ENCODE measurements around the gene CEPT1.

The CEPT1 gene

DNA sequence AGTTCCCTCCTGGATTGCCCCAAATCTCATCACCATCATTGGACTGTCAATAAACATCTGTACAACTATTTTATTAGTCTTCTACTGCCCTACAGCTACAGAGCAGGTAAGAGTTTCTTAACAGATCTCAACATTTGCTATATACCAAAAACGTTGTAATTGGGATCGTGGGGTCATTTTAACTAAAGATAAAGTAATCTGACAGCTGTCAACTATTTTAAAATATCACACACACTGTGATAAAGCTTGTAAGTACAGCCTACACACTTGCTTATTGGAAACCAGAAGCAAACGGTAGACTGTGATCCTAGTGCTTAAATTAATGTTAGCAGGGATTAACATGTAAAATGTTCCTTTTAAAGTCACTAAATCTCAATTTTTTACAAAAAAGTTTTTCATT lies 7.9 kb downstream of the CEPT1 start:
- DNase-seq = no peak

DNA sequence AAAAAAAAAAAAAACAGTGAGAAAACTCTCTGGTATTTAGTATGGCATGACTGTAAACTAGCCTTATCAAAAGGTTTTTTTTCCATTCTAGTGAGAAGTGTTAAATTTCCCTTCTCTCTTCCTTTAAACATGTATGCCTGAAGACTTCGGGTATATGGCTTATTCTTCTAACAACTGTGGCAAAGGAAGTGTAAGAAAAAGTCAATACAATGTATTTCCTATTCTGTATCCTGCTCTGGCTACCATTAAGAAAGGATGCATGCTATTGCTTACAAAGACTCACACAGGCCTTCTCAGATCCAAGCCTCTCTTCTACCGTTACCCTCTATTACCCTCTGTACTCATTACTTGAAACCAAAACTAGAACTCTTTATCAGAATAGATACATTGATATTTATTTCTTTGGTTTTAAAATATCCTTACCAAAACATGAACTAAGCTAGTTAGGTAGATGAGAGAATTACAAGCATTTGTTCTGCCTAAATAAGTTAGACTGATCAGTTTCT lies 8.4 kb downstream of the CEPT1 start:
- no peak for DNase-seq

DNA sequence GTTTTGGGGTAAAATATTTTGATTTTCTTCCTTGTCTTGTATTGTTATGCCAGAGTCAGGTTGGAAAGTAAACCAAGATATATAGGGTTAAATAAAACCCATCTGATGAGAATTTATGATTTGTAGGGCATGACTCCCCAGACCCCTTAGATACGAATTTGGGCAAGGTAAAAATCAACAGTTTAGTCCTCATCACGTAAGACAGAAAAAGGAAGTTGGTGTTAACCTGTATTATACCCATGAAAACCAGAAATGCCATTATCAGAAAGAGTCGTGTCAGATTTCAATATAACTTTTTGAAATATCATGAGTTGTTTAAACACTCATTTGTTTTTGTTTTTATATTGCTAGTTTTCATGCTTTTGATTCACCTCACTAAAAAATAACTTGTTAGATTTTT lies 11.8 kb downstream of the CEPT1 start:
- no peak for DNase-seq

DNA sequence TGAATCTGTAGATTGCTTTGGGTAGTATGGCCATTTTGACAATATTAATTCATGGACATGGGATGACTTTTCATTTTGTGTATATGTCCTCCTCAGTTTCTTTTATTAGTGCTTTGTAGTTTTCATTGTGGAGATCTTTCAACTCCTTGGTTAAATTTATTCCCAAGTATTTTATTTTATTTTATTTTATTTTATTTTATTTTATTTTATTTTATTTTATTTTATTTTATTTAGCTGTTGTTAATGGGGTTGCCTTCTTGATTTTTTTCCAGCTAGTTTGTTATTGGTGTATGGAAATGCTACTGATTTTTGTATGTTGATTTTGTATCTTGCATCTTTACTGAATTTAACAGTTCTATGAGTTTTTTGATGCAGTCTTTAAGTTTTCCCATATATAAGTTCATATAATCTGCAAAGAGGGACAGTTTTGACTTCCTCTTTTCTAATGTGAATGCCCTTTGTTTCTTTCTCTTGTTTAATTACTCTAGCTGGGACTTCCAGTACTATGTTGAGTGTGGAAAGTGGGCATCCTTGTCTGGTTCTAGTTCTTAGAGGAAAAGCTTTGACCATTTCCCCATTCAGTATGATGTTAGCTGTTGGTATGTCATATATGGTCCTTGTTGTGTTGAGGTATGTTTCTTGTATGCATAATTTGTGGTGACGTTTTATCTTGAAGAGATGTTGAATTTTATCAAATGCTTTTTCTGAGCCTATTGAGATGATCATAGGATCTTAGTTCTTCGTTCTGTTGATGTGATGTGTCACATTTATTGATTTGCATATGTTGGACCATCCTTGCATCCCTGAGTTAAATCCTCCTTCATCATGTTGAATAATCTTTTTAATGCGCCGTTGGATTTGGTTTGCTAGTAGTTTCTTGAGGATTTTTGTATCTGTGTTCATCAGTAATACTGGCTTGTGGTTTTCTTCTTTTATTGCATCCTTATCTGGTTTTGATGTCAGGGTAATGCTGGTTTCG lies 14.3 kb downstream of the CEPT1 start:
- no peak for DNase-seq

DNA sequence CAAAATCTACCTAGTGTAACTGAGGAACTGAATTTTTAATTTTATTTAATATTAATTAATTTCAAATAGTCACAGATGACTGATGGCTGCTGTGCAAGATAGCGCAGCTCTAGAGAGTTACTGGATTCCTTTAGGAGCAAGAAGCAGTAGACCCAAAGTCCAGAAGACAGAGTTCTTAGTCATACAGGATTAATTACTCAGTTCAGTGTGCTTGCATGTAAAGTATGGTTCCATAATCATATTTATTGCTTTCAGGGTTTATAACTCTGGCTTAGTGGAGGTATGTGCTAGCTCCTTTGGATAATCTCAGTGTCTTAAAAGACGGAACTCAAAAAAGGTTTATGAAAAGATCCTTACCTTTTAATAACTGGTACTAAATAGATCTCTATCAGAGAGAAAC lies 17.4 kb downstream of the CEPT1 start:
- DNase-seq = no peak

DNA sequence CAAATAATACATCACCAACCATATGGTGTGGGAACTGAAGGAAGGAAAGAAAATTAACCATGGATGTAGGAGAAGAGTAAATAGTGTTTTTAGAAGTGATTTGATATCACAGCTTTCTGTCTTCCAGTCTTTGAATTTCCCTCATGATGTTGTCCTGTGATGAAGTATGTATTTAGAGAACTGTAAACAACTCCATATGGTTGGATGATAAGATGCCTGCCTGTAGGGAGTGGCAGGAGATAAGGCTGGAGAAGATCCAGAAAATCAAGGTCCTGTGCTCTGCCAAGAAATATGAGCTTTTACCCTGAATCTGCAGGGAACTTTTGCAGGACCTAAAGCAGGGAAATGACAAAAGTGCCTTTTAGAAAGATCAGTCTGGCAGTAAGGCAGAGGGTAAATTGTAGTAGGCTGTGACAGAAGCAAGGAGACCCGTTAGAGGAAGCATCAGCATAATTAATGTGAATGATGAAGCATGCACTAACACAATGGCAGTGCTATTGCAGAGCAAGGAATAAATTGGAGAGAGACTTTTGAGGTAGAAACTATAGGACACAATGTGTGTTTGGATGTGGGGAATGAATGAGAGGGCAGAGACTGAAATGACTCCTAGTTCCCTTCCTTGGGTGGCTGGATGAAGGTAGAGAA lies 21.9 kb downstream of the CEPT1 start:
- no peak for DNase-seq

DNA sequence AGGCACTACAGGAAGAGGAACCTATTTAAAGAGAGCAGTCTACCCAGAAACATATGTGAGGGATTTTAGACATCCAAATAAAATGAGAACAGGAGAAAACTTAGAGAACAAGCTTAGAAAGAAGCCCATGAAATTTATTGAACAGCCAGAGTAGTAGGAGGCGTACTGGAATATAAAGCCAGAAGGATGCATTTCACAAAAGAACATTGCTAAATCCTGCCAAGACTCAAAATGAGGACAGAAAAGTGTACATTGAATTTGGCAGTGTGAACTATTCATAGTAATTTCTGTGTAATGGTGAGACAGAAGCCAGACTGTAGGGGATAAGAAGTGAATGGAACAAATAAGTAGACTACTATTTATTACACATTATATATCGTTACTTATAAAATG lies 22.5 kb downstream of the CEPT1 start:
- DNase-seq = no peak

DNA sequence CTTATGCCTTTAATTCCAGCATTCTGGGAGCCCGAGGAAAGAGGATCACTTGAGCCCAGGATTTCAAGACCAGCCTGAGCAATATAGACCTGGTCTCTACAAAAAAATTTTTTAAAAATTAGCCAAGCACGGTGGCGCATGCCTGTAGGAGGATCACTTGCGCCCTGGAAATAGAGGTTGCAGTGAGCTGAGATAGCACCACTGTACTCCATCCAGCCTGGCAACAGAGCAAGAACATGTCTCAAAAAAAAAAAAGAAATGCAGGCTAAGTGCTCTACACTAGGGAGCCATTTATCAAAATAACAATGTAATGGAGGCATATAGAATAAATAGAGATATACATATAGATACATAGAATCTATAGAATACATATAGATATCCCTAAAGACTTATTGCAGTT lies 23.3 kb downstream of the CEPT1 start:
- no peak for DNase-seq

DNA sequence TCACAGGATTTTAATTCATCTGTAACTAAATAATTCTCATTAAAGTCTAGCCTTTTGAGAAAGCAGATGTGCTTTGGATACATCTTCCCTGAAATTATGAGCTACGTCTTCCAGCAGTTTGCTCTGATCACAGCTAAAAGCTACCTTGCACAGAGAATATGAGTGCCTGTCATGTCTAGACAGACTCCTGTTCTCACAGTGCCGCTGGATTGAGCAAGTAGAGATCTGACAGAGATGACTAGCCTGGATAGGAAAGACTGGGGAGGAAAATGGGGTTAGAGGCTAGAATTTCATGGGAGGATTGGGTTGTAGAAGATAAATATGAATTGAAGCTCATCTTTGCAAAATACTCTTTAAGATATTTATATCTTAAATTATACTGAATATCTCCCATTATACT lies 24.1 kb downstream of the CEPT1 start:
- DNase-seq = no peak

DNA sequence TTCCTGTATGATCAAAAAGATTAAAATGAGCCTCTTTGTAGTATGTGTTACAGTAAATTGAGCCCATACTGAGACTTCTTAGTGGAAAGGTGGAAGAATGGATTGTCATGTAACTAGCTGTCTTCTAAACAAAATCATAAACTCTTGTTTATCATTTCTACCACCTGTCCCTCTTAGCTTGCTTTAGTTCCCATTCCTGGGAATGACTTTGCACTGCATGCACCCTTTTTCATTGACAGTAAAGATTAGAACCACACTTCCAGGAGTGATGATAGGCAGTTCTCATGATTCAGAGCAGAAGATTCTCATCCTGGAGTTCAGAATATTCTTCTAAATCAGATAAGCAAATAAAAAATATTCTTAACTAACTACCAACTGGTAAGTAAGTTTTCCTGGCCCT lies 32.4 kb downstream of the CEPT1 start:
- DNase-seq = no peak

DNA sequence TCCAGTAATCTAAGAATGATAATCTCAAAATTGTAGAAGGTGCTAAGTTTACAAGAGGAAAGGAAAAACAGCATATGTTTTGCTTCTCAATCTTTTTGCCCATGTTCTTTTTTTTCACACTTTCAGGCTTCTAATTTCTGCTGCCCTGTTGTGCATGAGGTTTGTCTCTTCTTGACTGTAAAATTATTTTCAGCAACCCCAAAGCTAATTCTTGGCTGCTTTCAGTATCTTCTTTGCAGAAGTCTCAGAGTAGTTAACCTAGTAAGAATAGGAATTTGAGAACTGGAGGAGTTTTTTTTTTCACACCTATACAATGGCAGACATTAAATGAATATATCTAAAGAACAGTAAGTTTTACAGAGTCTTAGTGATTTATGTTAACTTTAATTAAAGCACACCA lies 34.0 kb downstream of the CEPT1 start:
- DNase-seq = no peak

DNA sequence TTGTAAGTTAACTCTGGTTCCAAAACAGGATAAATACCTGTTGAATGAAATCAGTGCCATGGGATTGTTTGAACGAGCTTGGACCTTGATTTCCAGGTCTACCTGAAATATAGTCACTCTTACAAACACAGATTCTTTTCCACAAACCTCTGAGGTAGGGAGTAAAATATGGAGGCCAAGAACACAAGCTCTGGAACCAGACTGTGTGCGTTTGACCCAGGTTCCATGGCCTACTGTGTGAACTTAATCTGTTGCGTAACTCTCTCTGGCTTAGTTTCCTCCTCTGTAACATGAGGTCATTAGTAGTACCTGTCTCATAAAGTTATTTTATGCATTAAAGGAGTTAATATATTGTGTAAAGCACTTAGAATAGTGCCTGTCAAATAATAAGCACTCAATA lies 35.3 kb downstream of the CEPT1 start:
- no peak for DNase-seq

DNA sequence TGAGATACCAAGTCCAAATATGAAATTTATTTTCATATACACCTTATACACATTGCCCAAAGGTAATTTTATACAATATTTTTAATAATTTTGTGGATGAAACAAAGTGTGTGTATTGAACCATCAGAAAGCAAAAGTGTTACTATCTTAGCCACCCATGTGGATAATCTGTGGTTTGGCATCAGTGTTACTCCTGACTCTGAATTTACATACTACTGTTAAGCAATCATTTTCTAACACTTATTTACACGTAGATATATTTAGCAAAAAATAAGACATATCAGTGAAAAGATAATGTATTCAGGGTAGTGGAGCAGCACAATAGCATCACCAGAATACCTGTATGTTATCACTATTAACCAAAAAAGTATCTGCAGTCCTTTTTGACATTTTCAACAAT lies 36.7 kb downstream of the CEPT1 start:
- no peak for DNase-seq

DNA sequence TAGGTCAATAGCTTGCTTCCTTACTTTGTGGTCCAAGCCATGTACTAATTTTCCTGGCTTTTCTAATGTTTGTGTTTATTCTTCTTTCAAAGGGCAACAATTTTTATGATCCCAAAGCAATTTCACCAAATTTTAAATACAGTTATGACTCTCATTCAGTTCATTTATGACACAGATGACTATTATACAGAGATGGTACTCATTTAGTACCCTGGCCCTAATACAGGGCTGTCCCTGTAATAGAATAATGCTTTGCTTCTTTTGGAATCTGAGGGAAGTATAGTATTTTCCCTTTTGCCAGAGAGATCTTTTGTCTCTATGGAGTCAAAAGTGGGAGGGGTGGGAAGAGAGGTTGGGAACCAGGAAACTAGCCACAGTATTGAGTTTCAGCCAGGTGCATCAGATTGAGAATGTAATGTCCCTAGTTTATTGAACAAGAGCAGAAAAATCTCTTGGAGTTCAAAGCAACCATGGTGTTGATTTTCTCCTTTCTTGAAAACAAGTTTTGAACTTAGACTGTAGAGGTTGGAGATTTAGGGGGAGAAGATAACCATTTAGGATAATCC lies 40.0 kb downstream of the CEPT1 start:
- peak; percentile 66 for DNase-seq

DNA sequence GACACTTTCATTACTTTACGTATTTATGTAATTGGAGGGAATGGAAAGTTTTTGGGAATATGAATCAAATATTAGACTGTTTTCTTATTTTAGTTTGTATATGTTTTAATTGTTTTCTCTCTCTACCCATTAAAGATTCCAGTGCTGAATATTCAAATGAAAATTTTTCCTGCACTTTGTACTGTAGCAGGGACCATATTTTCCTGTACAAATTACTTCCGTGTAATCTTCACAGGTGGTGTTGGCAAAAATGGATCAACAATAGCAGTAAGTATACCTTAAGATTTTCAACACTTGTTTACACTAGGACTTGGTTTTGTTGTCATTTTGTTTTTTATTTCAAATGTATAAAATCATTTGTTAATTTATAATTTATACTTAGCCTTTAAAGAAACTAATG lies 42.0 kb downstream of the CEPT1 start:
- DNase-seq = no peak

DNA sequence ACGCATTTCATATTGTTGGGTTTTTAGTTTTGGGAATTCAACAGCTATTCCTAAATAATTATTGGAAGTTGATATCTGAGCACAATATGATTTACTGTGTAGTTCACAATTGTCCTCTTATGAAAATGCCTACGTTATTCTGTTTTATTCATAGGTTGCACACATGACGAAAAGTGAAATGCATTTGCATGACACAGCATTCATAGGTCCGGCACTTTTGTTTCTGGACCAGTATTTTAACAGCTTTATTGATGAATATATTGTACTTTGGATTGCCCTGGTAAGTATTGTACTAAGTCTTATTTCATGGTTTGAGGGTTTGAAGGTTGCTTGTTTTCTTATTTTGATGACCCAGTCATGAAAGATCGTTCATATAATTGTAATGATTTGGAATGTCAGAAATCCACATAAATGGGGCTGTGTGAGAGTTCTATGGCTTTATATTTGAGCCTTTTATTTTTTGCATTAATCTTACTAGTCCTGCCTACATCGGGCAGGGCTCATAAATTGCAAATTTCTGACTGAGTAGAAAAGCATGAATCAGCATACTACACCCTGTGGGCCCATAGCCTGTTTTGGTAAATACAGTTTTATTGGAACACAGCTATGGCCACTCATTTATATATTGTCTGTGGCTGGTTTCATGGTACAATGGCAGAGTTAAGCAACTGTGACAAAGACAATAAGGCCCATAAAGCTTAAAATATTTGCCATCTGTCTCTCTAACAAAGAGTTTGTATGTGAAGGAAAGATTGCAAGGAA lies 43.5 kb downstream of the CEPT1 start:
- no peak for DNase-seq

DNA sequence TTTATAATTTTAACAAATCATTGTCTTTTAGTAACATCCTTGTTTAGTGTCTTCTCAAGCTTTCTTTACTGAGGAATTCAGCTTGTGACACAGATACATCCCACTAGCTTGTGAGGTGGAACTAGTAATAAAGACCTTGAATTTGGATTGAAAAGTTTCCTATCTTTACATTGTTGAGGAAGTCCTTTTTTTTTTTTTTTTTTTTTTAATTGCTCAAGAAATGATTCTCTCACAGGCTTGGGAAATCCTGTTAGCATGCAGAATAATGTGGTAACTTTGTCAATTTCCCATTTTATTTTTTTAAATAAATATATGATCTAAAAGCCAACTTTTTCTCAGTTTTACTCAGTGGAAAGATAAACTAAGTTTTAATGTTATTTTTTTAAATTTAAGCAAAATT lies 44.6 kb downstream of the CEPT1 start:
- no peak for DNase-seq

DNA sequence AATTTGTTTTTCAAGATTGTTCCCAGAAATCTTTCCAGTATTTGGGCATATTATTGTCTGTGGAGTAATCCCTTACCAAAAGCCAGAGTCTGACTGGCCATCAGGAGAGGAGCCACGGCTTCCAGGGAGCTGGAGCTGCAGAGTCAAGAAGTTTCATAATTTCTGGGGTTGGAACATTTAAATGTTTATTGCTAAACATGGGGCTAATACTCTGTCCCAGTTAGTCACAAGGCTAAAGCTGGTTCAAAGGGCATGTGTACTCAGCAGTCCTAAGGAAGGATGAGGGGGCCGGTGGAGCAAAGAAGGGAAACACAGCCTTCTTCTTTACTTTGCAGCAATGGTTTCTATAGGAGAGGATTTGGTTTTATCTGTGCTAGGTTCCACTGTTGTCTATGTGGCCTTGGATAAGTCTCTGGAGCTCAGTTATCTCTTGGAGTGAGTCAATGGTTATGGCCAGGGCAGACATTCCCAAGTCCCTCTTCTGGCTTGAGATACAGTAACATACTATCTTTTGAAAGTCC lies 51.0 kb downstream of the CEPT1 start:
- DNase-seq = no peak

DNA sequence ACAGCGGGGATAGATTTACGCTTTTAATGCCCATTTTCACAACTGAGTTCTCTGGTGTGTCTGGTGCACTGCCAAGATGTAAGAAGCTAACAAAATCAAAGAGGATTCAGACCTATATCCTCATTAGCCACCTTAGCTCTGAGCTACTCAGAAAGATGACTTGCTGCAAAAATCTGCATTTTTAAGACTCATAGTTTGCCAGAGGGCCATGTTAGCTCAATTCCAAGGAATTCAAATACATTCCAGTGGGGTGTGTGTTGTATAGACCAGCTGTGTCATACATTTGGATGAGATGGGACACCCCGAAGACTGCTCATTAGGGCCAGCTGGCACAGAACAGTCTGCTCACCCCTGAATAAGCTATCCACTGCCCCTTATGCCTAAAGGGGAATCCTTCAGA lies 51.5 kb downstream of the CEPT1 start:
- no peak for DNase-seq

DNA sequence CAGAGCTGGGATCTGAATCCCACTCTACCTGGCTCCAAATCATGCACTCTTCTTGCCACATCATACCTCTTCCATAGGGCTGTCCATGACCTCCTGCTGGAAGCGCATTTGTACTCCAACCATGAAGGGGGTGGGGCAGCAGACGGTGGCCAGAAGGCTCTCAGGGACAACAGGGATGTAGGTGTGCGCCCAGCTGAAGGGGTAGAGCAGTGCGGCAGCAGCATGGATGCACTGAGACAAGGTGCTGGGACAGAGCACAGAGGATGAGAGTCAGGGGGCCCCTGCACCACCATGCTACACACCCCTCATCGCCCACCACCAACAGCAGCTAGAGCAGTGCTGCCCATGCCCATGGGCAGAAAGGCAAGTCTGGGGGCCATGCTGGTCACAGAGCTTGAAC lies 52.1 kb downstream of the CEPT1 start:
- DNase-seq = no peak

DNA sequence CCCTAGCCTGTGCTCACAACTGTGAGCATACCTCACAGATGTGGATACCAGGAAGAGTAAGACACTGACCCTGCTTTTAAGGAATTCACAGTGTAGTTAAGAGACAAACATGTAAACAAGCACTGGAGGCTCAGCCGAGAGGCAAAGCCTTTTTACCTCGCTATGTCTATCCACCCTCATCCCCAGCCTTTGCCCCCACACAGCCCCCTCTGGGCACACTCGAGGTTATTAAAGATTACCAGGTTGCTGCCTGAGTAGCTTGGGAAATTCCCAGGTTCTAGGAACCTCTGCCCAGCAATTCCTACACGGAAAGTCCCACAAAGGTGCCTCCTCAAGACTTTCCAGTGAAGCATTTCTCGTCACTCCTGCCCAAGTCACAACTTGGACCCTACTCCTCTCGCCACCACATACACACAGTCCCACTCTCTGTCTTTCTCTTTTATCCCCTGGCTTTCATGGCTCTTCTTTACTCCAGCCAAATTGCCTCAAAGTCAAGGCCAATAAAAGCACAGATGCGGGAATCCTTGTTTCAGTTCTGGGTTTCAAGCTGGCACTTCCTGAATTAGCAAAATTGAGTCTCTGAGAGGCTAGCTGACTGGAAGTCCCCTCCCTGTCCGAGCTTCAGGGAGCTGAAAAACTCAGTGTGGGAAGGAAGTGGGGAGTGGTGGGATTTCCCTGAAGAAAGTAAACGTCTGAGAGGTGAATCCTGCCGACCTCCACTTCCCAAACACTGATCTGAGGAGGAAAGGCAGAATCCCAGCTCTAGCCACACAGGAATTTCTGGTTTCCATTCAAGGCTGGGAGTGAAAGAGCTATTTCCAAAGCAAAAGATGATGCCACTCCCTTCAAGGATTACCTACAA lies 52.9 kb downstream of the CEPT1 start:
- no peak for DNase-seq

Data from NCI-H510A treated with DMSO at 0.1 percent for 48 hours (cell line).